WTC11 (cell line): Measurements from ENCODE around the gene FOXN3.

Source experiments
- CTCF ChIP-seq: fragments of 200-600 bp; IDR thresholded peaks from 2 replicates; pipeline ENCODE4 v1.8.0; 2022; ENCODE audit warnings: antibody characterized with exemption
- NFE2L1 ChIP-seq: sonication (generic); formaldehyde crosslinking; IDR thresholded peaks from 2 replicates; pipeline ENCODE4 v1.8.1; 2023; ENCODE audit warnings: missing genetic modification reagents
- PRDM15 ChIP-seq: sonication (generic); formaldehyde crosslinking; IDR thresholded peaks from 2 replicates; pipeline ENCODE4 v1.8.0; 2022; ENCODE audit warnings: missing genetic modification reagents

- TF ChIP-seq PRDM15 (CRISPR knock-in tag) (no peak), CTCF (no peak), NFE2L1 (CRISPR knock-in tag) (no peak)
Measured at GRCh38 chr14:89325299-89325883, 91.6 kb downstream of the FOXN3 start.
